HG03066 (cell line): ENCODE data around the gene DVL1.

Experiments
- ATAC-seq: cut with Tn5 transposase; IDR thresholded peaks from one replicate; pipeline ENCODE4 v1.9.1; 2021; ENCODE audit warnings: low read depth; ENCODE audit not compliant: unreplicated experiment

Gene DVL1

DNA sequence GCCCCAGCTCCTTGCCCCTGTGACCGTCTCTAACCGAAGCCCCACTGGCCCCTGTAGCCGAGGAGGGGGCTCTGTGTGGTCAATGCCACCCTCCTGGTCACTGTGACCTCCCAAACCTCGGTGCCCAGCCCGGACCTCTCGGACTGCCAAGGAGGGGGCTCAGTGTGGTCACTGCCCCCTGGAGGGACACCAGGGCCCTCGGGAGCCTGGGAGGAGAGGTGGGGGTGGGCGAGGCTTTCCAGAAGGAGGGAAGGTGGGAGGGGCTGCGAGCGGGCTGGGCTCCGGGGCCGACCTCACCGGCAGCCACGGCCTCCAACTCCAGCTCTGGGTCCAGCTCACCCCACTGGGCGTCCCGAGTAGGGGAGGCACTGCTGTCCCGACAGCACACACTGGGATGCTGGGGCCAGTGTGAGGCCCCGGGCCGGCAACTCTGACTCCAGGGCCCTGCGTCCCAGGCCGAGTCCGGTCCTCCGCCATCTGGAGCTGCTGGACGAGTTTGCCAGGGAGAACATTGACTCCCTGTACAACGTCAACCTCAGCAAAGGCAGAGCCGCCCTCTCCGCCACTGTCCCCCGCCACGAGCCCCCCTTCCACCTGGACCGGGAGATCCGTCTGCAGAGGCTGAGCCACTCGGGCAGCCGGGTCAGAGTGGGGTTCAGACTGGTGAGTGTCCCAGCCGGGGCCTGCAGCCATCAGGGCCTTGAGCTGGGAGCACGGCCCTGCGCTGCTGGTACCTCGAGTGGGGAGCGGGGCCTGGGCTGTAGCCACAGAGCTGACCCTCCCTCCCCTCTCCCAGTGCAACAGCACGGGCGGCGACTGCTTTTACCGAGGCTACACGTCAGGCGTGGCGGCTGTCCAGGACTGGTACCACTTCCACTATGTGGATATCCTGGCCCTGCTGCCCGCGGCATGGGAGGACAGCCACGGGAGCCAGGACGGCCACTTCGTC is 62.6 kb downstream of the DVL1 start:
- no peak for ATAC-seq

DNA sequence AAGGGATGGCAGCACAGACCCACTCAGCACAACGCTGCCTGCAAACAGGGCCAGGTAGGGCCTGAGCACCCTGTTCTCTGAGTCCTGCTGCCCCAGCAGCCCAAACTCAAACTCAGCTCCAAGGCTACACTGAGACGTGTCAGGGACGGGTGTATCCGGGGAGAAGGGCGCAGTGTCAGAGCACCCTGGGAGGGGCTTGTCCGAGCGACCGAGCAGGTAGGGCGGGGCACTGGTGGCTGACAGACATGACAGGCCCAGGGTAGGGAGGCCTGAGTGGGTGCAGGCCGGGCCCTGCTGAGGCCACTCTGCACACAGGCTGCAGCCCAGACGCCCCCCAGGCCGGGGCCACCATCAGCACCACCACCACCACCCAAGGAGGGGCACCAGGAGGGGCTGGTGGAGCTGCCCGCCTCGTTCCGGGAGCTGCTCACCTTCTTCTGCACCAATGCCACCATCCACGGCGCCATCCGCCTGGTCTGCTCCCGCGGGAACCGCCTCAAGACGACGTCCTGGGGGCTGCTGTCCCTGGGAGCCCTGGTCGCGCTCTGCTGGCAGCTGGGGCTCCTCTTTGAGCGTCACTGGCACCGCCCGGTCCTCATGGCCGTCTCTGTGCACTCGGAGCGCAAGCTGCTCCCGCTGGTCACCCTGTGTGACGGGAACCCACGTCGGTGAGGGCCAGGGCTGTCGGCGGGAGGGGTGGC is 63.5 kb downstream of the DVL1 start:
- ATAC-seq, result no peak
